HepG2 (cell line): ENCODE results near the gene ORC4. TPM values are rescaled to one million over a fixed set of nuclear protein-coding genes. Genes with fewer than 3 reads are reported as not detected.

Source experiments
- ATAC-seq: fragments of 200-7000 bp; cut with Tn5 transposase; 3 replicates; pipeline ENCODE4 v1.9.1; 2020; ENCODE audit warnings: mild to moderate bottlenecking, moderate library complexity
- BruUV-seq: library from RNA; stranded (reverse); fragments of 400-500 nt; replicated peaks from 2 replicates; lab custom pipeline; 2021; lab: Mats Ljungman, UMichigan
- CTCF ChIA-PET: fragments of 300-600 bp; formaldehyde crosslinking; extraction: SDS; loops from one replicate; lab custom pipeline; 2021; ENCODE audit warnings: low total read pairs, inconsistent platforms, low intra/inter-chr PET ratio; lab: Yijun Ruan, JAX
- POLR2A ChIA-PET: fragments of 350-600 bp; sonication (Branson Sonifier 250); formaldehyde crosslinking; loops from one replicate; lab custom pipeline; 2020; ENCODE audit warnings: antibody characterized with exemption, inconsistent platforms; lab: Yijun Ruan, JAX
- DNase-seq: peaks from one replicate; pipeline ENCODE4 v3.0.0-alpha.2; 2015; ENCODE audit warnings: low spot score
- FAIRE-seq: peaks from 3 replicates; lab custom pipeline; 2011; peaks lifted over from hg19 to GRCh38; lab: Jason Lieb, UNC
- H2AFZ ChIP-seq: one replicate; pipeline ENCODE4 v1.6.1; 2011; ENCODE audit warnings: low read length, inconsistent platforms
- H3K27ac ChIP-seq: fragments of 300-600 bp; 3 replicates; pipeline ENCODE4 v1.8.0; 2011; ENCODE audit warnings: mixed run types, mild to moderate bottlenecking, mixed read lengths, low read length, inconsistent platforms; ENCODE audit not compliant: insufficient read depth; ENCODE audit errors: extremely low read length
- H3K27me3 ChIP-seq, 2 experiments: fragments of 200-600 bp in 1 of 2; 2 replicates in 1 of 2; 3 replicates in 1 of 2; pipeline versions ENCODE4 v1.6.0 to v1.8.0; 2011; ENCODE audit warnings: low read length in 2 of 2, mild to moderate bottlenecking in 2 of 2, moderate library complexity in 2 of 2, inconsistent platforms in 1 of 2; ENCODE audit not compliant: insufficient read depth in 2 of 2, control insufficient read depth in 1 of 2
- H3K36me3 ChIP-seq, 2 experiments: fragments of 200-600 bp in 1 of 2; replicated peaks in 1 of 2; 2 replicates in 1 of 2; 3 replicates in 1 of 2; pipeline versions ENCODE4 v1.5.1 to v1.8.0; 2011; ENCODE audit warnings: low read length in 2 of 2, inconsistent platforms in 1 of 2; ENCODE audit not compliant: insufficient read depth in 2 of 2, control insufficient read depth in 1 of 2
- H3K4me1 ChIP-seq: 2 replicates; pipeline ENCODE4 v1.5.1; 2012; ENCODE audit warnings: low read length, inconsistent platforms; ENCODE audit not compliant: insufficient read depth
- H3K4me2 ChIP-seq: 2 replicates; pipeline ENCODE4 v1.6.0; 2011; ENCODE audit warnings: low read depth, low read length, inconsistent platforms
- H3K4me3 ChIP-seq, 3 experiments: fragments of 200-600 bp in 1 of 3; sonication (generic), shearing (Covaris generic) in 1 of 3; replicated peaks in 1 of 3; 2 replicates each; pipeline ENCODE4 v1.5.1; 2011 to 2016; ENCODE audit warnings: low read length in 3 of 3, inconsistent platforms in 2 of 3, low read depth in 2 of 3, mild to moderate bottlenecking in 2 of 3, control low read depth in 1 of 3, mixed read lengths in 1 of 3; ENCODE audit not compliant: insufficient read depth in 1 of 3
- H3K79me2 ChIP-seq: one replicate; pipeline ENCODE4 v1.6.1; 2011; ENCODE audit warnings: low read length, inconsistent platforms; ENCODE audit not compliant: insufficient read depth
- H3K9ac ChIP-seq: 2 replicates; pipeline ENCODE4 v1.6.0; 2011; ENCODE audit warnings: mild to moderate bottlenecking, low read depth, low read length, inconsistent platforms; ENCODE audit not compliant: insufficient read depth
- H3K9me3 ChIP-seq: 2 replicates; pipeline ENCODE4 v1.5.1; 2012; ENCODE audit warnings: mild to moderate bottlenecking, low read length
- H4K20me1 ChIP-seq: 2 replicates; pipeline ENCODE4 v1.6.0; 2011; ENCODE audit warnings: inconsistent platforms, mild to moderate bottlenecking, low read length, moderate library complexity; ENCODE audit not compliant: insufficient read depth
- ARID5B ChIP-seq: IDR thresholded peaks from 2 replicates; pipeline ENCODE4 v1.4.0; 2020; ENCODE audit warnings: mild to moderate bottlenecking, missing genetic modification reagents
- CEBPG ChIP-seq: IDR thresholded peaks from 2 replicates; pipeline ENCODE4 v1.6.1; 2016
- EHMT2 ChIP-seq: fragments of 200-600 bp; sonication (generic); IDR thresholded peaks from 2 replicates; pipeline ENCODE4 v1.7.0; 2017; ENCODE audit warnings: antibody characterized with exemption, low read depth, low read length, borderline replicate concordance
- FOXA1 ChIP-seq, 2 experiments: fragments of 450-650 bp in 1 of 2; sonication (generic) in 1 of 2; formaldehyde crosslinking in 1 of 2; IDR thresholded peaks; 2 replicates each; pipeline versions ENCODE4 v1.4.0 to v1.6.1; 2016 to 2020; ENCODE audit warnings: missing genetic modification reagents in 1 of 2
- FOXA3 ChIP-seq: IDR thresholded peaks from 2 replicates; pipeline ENCODE4 v1.6.1; 2016; ENCODE audit warnings: missing genetic modification reagents, missing compliant biosample characterization
- FOXP1 ChIP-seq, 2 experiments: fragments of 450-650 bp in 1 of 2; IDR thresholded peaks; 2 replicates each; pipeline ENCODE4 v1.6.1; 2017 to 2018; ENCODE audit warnings: antibody characterized with exemption in 1 of 2
- GATAD2A ChIP-seq: IDR thresholded peaks from 2 replicates; pipeline ENCODE4 v1.6.1; 2016
- HBP1 ChIP-seq: IDR thresholded peaks from 2 replicates; pipeline ENCODE4 v1.6.1; 2016; ENCODE audit warnings: low read depth, control low read depth
- MIXL1 ChIP-seq: IDR thresholded peaks from 2 replicates; pipeline ENCODE4 v1.6.1; 2016
- PPARG ChIP-seq: conservative IDR thresholded peaks from 2 replicates; pipeline ENCODE4 v1.6.1; 2016; ENCODE audit warnings: missing biosample characterization, missing genetic modification reagents
- RARA ChIP-seq: IDR thresholded peaks from 2 replicates; pipeline ENCODE4 v1.6.1; 2016; ENCODE audit warnings: missing genetic modification reagents, missing compliant biosample characterization
- SOX13 ChIP-seq, 3 experiments: fragments of 450-650 bp in 1 of 3; sonication (generic) in 1 of 3; formaldehyde crosslinking in 1 of 3; IDR thresholded peaks in 2 of 3; conservative IDR thresholded peaks in 1 of 3; 2 replicates each; pipeline versions ENCODE4 v1.5.0 to v1.6.1; 2016 to 2020; ENCODE audit warnings: antibody characterized with exemption in 1 of 3, mild to moderate bottlenecking in 1 of 3, missing compliant biosample characterization in 1 of 3, missing genetic modification reagents in 1 of 3, moderate library complexity in 1 of 3
- SOX6 ChIP-seq, 2 experiments: fragments of 450-650 bp in 1 of 2; sonication (generic) in 1 of 2; formaldehyde crosslinking in 1 of 2; IDR thresholded peaks; 2 replicates each; pipeline versions ENCODE4 v1.4.0 to v1.6.1; 2017 to 2020; ENCODE audit warnings: antibody characterized with exemption in 1 of 2, mild to moderate bottlenecking in 1 of 2, missing genetic modification reagents in 1 of 2
- ZNF382 ChIP-seq: sonication (generic); formaldehyde crosslinking; IDR thresholded peaks from 2 replicates; pipeline ENCODE4 v1.5.0; 2020; ENCODE audit warnings: missing genetic modification reagents, mild to moderate bottlenecking, borderline replicate concordance
- WGBS: methylation state at CpG from one replicate; pipeline ENCODE4 v1.1.6; 2017; ENCODE audit warnings: low lambda C conversion rate; 5-methylcytosine and 5-hydroxymethylcytosine counted together
- in situ Hi-C: cut with HindIII; loops from 2 replicates; pipeline ENCODE4 v1.10.0; 2017; ENCODE audit warnings: low pct_unique_long_range_greater_than_20kb; ENCODE audit not compliant: extremely low pct_ligation_motif_present
- intact Hi-C: fragments of 100-400 bp; cut with micrococcal nuclease; formaldehyde crosslinking; loops from one replicate; pipeline ENCODE4 v1.10.0; 2022; ENCODE audit not compliant: unreplicated experiment
- polyA plus RNA-seq, 8 experiments: library from polyadenylated mRNA; depleted of rRNA in 3 of 8; stranded (reverse) in 7 of 8; unstranded in 1 of 8; fragments of >200 nt; fragmentation: Illumina TruSeq in 4 of 8; extraction: Trizol in 4 of 8; gene quantifications; 2 replicates each; pipeline versions ENCODE4 v1.2.1 to v1.2.3, GENCODE V29; 2011 to 2016; ENCODE audit warnings: low read depth in 4 of 8, missing spikeins in 1 of 8, mixed read lengths in 1 of 8; ENCODE audit not compliant: insufficient read depth in 1 of 8
- total RNA-seq, 5 experiments: library from RNA; depleted of rRNA; stranded (reverse); fragments of >200 nt; fragmentation: Illumina TruSeq; extraction: Trizol; gene quantifications; 2 replicates each; pipeline ENCODE4 v1.2.3, GENCODE V29; 2016; ENCODE audit warnings: low read depth in 1 of 5
- TF ChIP-seq, protein P1 (sequence below): IDR thresholded peaks from 2 replicates; pipeline ENCODE4 v1.6.1; 2012; ENCODE audit warnings: low read length, improper control_type of control experiment

Gene ORC4
- total and polyA plus RNA-seq, 2 of the 13 experiments (the other 11 are each of a cell fraction or from before 2014, with no cell fraction given) = 28.6 to 84.8 TPM

DNA sequence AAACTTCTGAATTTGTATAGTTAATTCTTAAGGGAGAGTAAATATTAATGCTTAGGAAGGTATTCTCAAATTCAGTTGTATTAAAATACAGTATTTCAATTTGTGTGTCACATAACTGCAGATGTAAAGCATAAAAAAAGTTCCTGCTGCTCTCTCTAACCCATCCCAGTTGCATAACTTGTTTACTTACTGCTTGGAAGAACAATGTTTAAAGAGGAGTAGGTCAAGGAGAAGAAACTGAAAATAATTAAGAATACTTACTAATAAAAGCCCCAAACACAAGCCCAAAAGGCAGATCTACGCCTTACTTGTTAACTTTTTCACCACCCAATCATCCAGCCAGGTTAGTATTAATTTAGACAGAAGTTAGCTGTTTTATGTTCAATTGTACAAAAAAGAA lies 81.2 kb downstream of the ORC4 start:
- DNase-seq (no peak), FAIRE-seq (no peak), ATAC-seq (no peak)
- 93% methylated on average over 1 of the region's 1 CpG for WGBS
- Histone ChIP-seq H3K9ac (no peak overlapping the region), H4K20me1 (no peaks in the 10 kb centered on the region), H2AFZ (no peak overlapping the region), H3K36me3 (peaks cover 3 to 39% of the 10 kb centered on the region in 2 experiments), H3K79me2 (no peaks in the 10 kb centered on the region), H3K4me3 (no peak overlapping the region), H3K9me3 (no peaks in the 10 kb centered on the region), H3K4me1 (peaks cover 10% of the 10 kb centered on the region), H3K4me2 (no peak overlapping the region), H3K27me3 (no peaks in the 10 kb centered on the region), H3K27ac (no peak overlapping the region)
- ChIA-PET POLR2A (no interaction called here), CTCF (interaction anchor here (5.0 kb wide), 1 partner anchor 262 kb away, joined by 69 read pairs; no protein-coding TSS in a partner anchor)
- in situ Hi-C loops (loop anchor here (5.0 to 25.0 kb wide), 3 partner anchors 263 to 1048 kb away; no protein-coding TSS in a partner anchor), intact Hi-C loops (no loop called here)
- BruUV-seq = no TSS peak
- TF ChIP-seq, protein P1, sequence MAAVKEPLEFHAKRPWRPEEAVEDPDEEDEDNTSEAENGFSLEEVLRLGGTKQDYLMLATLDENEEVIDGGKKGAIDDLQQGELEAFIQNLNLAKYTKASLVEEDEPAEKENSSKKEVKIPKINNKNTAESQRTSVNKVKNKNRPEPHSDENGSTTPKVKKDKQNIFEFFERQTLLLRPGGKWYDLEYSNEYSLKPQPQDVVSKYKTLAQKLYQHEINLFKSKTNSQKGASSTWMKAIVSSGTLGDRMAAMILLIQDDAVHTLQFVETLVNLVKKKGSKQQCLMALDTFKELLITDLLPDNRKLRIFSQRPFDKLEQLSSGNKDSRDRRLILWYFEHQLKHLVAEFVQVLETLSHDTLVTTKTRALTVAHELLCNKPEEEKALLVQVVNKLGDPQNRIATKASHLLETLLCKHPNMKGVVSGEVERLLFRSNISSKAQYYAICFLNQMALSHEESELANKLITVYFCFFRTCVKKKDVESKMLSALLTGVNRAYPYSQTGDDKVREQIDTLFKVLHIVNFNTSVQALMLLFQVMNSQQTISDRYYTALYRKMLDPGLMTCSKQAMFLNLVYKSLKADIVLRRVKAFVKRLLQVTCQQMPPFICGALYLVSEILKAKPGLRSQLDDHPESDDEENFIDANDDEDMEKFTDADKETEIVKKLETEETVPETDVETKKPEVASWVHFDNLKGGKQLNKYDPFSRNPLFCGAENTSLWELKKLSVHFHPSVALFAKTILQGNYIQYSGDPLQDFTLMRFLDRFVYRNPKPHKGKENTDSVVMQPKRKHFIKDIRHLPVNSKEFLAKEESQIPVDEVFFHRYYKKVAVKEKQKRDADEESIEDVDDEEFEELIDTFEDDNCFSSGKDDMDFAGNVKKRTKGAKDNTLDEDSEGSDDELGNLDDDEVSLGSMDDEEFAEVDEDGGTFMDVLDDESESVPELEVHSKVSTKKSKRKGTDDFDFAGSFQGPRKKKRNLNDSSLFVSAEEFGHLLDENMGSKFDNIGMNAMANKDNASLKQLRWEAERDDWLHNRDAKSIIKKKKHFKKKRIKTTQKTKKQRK = no peak
- TF ChIP-seq PPARG (CRISPR knock-in tag) = 0 out of 2 replicates have a peak, but pooled peaks have one; percentile 43
- TF ChIP-seq SOX13 (IDR thresholded peaks at IDR 0.05) = no peak
- peak in 1 of 2 experiments; percentile 54; a peak in 1 of 4 replicates for TF ChIP-seq SOX13 (CRISPR knock-in tag; conservative IDR thresholded peaks at IDR 0.05 in 1 of 2, IDR thresholded peaks at IDR 0.05 in 1 of 2)
- TF ChIP-seq FOXA3 (CRISPR knock-in tag) = peak; percentile 76
- no peak for TF ChIP-seq HBP1
- TF ChIP-seq GATAD2A (CRISPR knock-in tag) = peak; percentile 58
- TF ChIP-seq SOX6 (IDR thresholded peaks at IDR 0.05) = no peak
- peak; percentile 15; the same call in 1 of the 2 replicates for TF ChIP-seq SOX6 (CRISPR knock-in tag; IDR thresholded peaks at IDR 0.05)
- peak; percentile 72 for TF ChIP-seq ARID5B (CRISPR knock-in tag)
- no peak for TF ChIP-seq ZNF382
- peak; percentile 58 for TF ChIP-seq CEBPG (CRISPR knock-in tag)
- TF ChIP-seq EHMT2 = no peak
- no peak for TF ChIP-seq FOXP1 (IDR thresholded peaks at IDR 0.05)
- TF ChIP-seq FOXP1 (CRISPR knock-in tag; IDR thresholded peaks at IDR 0.05) = peak; percentile 41; the same call in 1 of the 2 replicates
- TF ChIP-seq FOXA1 (IDR thresholded peaks at IDR 0.05) = no peak
- peak; percentile 53; the same call in 1 of the 2 replicates for TF ChIP-seq FOXA1 (CRISPR knock-in tag; IDR thresholded peaks at IDR 0.05)
- 0 out of 2 replicates have a peak, but pooled peaks have one; percentile 33 for TF ChIP-seq RARA
- TF ChIP-seq MIXL1 (CRISPR knock-in tag) = 0 out of 2 replicates have a peak, but pooled peaks have one; percentile 30
